ENCODE data around the gene ZNF860.

ZNF860 gene
- total RNA-seq, result 0 reads per million in 4 donors

DNA sequence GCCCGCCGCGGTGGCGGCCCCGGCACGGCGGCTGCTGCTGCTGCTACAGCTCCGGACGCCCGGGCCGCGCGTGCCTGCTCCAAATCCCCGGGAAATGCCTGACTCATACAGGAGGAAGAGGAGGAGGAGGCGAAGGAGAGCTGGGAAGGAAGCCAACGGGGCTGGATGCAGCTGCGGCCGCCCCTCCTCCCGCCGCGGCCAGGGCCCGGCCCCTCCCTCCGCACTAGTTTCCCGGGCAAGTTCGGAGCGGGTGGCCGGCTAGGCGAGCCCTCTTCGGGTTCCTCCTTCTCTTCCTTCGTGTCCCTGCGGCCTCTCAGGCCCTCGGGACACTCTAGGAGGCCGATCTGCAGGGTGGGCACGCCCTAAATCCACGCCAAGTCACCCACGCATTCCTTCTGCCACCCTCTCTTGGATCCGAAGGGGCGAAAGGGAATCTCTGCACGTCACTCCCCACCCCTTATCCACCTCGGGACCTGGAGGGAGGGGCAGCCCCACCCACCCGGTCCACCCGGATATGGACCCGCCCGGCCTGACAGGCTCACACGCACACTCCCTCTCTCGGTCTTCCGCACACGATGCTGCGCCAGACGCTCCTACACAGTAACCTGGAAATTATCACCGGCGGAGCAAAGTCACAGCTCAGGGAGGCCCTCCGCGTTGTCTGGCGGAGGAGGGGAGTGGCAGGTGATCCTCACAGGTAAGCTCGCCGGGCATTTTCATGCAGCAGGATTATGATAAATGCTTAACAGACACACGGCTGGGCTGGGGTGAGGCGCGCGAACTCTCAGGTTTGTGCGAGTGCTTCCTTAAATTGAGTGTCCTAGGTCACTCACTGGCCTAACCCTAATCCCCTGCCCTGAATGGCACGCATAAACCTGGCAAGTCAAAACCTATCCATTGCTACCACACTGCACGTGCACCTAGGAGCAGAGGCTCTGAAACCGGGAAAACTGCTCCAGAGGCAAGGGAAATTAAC is at the start of gene ZNF860, which contains the start of gene OSBPL10:
TSS of gene ZNF860 (plus strand) at position 545 of the 976 bp plus-strand sequence. CDS start 7,330 bp downstream, outside the sequence.
TSS of gene OSBPL10 (minus strand) at position 57 of the 976 bp plus-strand sequence. CDS start 83 bp downstream, outside the sequence.
- peak in 1 of 5 donors; percentile 57 for DNase-seq

- DNase-seq, result no peak
Measured at GRCh38 chr3:31932990-31933389, 48.6 kb upstream of the ZNF860 start.

- DNase-seq, result no peak
Measured at GRCh38 chr3:31934018-31934417, 47.5 kb upstream of the ZNF860 start.

DNA sequence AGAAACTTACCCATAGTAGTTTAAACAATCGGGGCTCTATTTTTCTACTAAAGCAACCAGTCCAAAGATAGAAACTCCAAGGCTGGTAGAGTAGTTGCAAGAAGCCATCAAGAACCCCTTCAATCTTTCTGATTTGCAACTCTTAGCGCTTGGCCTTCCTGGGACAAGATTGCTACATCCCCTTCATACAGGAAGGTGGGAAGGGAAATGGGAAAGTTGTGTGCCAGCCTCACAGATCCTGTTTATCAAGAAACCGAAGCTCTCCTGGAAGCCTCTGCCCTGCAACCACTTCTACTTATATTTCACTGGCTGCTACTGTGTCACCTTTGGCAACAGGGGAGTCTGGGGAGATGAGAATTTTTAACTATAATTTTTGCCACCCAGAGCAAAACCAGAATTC is 46.7 kb upstream of the ZNF860 start:
- no peak for DNase-seq

DNA sequence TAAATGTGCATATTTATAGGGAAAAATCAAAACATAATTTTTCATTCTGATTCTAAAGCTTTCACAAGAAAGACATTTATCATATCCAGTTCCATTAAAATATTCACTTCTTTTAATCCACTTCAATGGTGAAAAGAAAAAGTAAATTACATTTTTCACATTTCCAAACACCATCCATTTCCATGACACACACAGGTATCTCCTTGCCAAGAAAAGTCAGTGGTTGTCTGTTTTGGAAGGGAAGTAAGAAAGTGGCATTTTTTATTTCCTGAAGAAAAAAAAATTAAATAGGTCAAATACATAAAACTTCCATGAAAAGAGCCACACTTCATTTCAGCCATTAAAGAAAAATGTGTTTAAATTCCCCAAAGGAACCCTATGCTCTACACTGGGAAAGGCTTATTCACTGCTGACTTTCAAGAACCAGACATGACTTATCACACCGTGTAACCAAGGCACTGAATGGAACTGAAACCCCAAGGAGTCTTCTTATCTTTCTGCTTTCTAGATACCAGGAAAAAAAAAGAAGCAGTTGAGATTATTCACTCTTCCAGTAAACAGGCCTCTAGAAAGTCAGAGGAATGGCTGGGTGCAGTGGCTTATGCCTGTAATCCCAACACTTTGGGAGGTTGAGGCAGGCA is 45.0 kb upstream of the ZNF860 start:
- peak in 1 of 5 donors; percentile 22 for DNase-seq

- no peak for DNase-seq
Measured at GRCh38 chr3:31937225-31937624, 44.3 kb upstream of the ZNF860 start.

GRCh38 chr3:31942446-31942845 is 39.1 kb upstream of the ZNF860 start:
- DNase-seq, result no peak

GRCh38 chr3:31943041-31943440 is 38.5 kb upstream of the ZNF860 start:
- DNase-seq, result no peak

DNA sequence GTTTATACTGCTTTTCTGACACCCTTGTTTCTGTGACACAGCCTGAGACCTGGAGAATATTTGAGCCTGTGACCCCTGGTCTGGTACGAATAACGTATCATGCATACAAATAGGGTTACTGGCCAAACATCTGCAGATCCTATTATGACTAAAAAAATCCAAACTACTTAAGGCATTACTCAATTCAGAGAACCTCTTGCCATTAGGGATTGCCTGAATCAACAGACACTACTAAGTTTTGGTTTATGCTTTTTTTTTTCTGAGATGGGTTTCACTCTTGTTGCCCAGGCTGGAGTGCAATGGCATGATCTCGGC is 35.9 kb upstream of the ZNF860 start:
- no peak for DNase-seq

- DNase-seq, result peak in 1 of 5 donors; percentile 30
Measured at GRCh38 chr3:31946484-31947081, 35.0 kb upstream of the ZNF860 start.

DNA sequence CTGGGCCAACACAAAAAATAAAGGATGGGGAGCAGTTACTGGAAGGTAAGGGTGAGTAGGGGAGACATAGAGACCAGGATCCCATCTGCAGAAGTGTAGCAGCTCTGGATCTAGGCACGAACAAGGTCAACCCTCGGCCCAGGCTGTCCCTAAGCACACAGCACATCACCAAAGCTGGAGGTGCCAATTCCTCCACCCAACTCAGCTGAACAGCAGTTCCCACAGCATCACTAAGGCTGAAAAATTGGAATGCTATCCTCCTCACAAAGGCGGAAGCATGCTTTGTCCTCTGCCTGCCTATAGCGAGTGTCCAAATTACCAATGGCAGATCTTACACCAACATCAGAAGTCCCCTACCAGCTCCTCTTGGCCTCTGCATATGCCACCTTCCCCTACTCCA is 34.4 kb upstream of the ZNF860 start:
- DNase-seq, result no peak

DNA sequence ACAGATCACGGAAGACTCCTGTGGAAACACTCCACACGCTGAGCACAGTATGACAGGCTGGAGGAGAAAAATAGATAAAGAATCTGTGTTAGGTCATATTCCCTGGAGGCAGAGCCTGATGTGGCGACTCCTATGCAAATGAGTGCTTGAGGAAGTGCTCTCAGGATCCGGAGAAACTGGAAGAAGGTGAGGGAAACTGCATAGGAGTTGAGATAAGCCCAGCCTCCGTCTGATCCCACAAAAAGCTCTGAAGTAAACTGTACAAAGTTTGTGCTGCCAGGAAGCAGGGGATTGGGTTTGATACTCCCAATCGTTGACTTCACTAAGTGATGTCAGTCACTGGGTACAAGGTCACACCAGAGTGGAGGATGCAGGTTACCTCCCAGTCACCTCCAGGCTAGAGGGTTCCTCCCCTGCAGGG is 33.9 kb upstream of the ZNF860 start:
- no peak for DNase-seq

GRCh38 chr3:31948280-31948679 is 33.3 kb upstream of the ZNF860 start:
- DNase-seq, result no peak

- DNase-seq, result no peak
Measured at GRCh38 chr3:31952205-31952604, 29.3 kb upstream of the ZNF860 start.

DNA sequence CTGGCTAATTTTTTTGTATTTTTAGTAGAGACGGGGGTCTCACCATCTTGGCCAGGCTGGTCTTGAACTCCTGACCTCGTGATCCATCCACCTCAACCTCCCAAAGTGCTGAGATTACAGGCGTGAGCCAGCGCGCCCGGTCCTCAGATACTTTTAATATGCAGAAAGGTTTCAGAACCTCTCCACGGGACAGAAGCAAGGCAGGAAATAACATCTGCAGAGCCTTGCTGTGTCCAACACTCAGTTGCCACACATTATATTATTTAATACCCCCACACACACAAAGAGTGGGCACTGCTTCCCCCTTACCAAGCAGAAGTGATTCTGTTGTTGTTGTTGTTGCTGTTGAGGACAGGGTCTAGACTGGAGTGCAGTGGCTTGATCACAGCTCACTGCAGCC is 28.5 kb upstream of the ZNF860 start:
- no peak for DNase-seq

GRCh38 chr3:31953636-31954035 is 27.9 kb upstream of the ZNF860 start:
- no peak for DNase-seq

DNA sequence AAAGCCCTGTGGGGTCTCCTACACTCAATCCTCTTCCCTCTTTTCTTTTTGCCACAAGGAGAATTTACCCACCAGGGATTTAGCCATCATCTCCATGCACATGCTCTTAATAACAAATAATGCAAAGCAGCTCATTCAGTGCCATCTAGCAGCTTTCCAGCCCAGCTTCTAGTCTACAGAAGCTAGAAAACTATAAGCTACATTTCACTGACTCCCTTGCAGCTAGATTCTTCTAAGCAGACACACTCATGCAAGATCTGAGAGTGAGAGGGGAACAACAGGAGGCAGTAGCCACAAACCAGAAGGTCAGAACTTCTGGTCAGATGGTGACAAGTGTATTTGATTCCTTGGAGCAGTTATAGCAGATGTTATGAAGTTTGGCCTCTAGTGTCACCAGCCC is 26.0 kb upstream of the ZNF860 start:
- DNase-seq, result no peak

GRCh38 chr3:31957106-31957505 is 24.4 kb upstream of the ZNF860 start:
- no peak for DNase-seq

- DNase-seq, result no peak
Measured at GRCh38 chr3:31958701-31959152, 22.8 kb upstream of the ZNF860 start.

DNA sequence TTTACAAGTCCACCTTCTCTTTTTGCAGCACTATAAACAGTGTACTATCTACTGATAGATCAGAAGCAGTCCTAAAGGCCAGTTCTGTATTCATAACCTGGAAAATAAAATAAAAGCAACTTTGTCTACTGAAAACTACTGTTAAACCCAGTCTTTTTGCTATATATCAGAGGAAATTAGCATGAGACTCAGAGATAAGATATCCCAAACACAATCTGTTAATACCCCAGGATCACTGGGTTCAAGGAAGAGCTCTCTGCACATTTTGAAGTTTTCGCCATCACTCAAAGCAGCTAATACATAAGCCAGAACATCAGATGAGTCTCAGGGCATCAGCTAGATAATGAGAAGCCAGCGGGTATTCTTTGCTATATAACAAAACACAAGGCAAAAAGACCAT is 22.3 kb upstream of the ZNF860 start:
- DNase-seq, result no peak

- DNase-seq, result no peak
Measured at GRCh38 chr3:31959951-31960792, 21.4 kb upstream of the ZNF860 start.

DNA sequence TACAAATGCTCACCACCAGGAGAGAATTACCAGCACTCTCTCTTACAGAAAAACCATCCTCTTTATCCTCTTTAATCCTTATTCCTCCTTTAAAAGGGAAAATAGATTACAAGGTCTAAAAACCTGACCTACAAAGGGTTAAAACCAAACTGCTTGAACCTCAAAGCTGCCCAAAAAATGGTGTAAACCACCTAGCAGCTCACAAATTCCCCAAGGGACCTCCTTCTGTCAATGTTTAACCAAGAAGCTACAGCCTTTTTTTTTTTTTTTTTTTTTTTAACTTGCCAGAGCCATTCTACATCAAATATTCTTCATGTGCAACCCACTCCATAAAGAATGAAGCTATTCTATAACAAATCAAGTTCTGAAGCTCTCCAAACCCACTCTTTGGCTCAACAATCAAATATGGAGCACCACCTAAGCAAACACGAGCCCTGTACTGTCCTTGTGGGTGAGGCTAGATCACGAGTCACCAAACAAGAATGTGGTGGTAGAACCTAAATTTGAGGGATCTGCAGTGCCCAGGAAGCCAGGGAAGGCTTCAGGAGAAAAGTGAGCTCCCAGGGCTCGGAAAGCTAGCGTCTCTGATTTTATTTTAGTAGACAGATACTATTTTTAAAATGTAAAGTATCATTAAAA is 20.6 kb upstream of the ZNF860 start:
- no peak for DNase-seq

All from T-helper 1 cell (primary cell).